ENCODE data around the gene BAHCC1.

DNA sequence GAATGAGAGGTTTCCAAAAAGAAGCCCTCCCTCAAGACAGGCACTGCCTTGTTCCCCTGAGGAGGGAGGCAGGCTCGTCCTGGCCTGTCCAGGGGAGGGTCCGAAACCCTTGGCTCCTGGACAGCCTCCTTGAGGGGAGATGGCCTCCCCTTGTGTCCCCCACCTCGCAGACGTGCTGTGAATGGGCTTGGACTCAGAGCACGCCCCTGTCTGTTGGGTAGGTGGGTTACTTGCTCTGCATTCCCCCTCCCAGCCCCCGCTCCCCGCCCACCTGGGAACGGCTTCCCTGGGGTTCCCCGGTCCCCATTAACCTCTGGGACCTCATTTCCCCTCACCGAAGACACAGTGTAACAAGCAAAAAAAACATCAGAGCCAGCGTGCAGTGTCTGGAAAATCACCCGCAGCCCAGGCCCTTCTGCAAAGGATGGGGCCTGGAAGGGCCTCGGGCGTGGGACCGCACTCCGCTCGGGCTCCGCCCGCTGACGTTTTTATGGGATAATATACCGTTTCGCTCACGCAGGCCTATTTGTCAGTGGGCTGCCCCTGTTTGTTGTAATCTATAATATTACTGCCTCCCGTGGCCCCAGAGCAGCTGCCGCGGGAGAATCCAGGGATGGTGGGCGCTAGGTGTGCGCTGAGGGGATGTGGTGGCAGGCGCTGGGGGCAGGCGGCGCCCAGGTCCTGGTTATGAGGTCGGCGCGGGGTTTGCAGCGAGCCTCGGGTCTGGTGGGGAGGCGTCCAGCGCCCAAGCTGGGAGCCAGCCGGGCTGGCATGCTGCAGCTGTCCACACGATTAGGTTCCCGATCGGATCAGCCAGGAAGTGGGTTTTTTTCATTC is 11.1 kb downstream of the BAHCC1 start:
- no peak for TF ChIP-seq TEAD4 (IDR thresholded peaks at IDR 0.05; ENCODE audit: low read length)
- TF ChIP-seq TEAD4 (CRISPR knock-in tag; IDR thresholded peaks at IDR 0.05; ENCODE audit: borderline replicate concordance): no peak
- no peak for TF ChIP-seq HIVEP1 (CRISPR knock-in tag; IDR thresholded peaks at IDR 0.05)
- TF ChIP-seq JUND (IDR thresholded peaks at IDR 0.05; ENCODE audit: borderline replicate concordance, low read depth, low read length): no peak
- TF ChIP-seq JUND (tag; IDR thresholded peaks at IDR 0.05; ENCODE audit: borderline replicate concordance, low read depth, low read length): no peak
- TF ChIP-seq, protein P1, sequence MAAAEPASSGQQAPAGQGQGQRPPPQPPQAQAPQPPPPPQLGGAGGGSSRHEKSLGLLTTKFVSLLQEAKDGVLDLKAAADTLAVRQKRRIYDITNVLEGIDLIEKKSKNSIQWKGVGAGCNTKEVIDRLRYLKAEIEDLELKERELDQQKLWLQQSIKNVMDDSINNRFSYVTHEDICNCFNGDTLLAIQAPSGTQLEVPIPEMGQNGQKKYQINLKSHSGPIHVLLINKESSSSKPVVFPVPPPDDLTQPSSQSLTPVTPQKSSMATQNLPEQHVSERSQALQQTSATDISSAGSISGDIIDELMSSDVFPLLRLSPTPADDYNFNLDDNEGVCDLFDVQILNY (CRISPR knock-in tag; IDR thresholded peaks at IDR 0.05): no peak
- no peak for TF ChIP-seq CREM (IDR thresholded peaks at IDR 0.05; ENCODE audit: low read depth)
- no peak for TF ChIP-seq NFE2 (IDR thresholded peaks at IDR 0.05; ENCODE audit: low read depth)
